H1 (cell line): ENCODE measurements around the gene SNX24. TPM values are rescaled to one million over a fixed set of nuclear protein-coding genes. Genes with fewer than 3 reads are reported as not detected.
A peak's percentile ranks its signal among the peaks of the same experiment; 100 is the strongest.

Source experiments
- CTCF ChIA-PET: fragments of 300-600 bp; sonication (Branson Sonifier 250); formaldehyde crosslinking; loops from one replicate; lab custom pipeline; 2021; ENCODE audit not compliant: partially characterized antibody; lab: Charles Lee
- POLR2A ChIA-PET: fragments of 300-600 bp; sonication (Branson Sonifier 250); formaldehyde crosslinking; loops from one replicate; lab custom pipeline; 2021; ENCODE audit warnings: inconsistent platforms; ENCODE audit not compliant: partially characterized antibody; lab: Charles Lee
- DNase-seq, 2 experiments: peaks; one replicate each; pipeline versions ENCODE4 v3.0.0 to v3.0.0-alpha.2; 2010 to 2022; ENCODE audit warnings: low spot score in 2 of 2, low read depth in 1 of 2, mixed read lengths in 1 of 2
- FAIRE-seq: peaks from 2 replicates; lab custom pipeline; 2011; peaks lifted over from hg19 to GRCh38; lab: Jason Lieb, UNC
- H2AFZ ChIP-seq: 2 replicates; pipeline ENCODE4 v1.8.1; 2012; ENCODE audit warnings: low read length, inconsistent platforms
- H2AK5ac ChIP-seq: 2 replicates; pipeline ENCODE4 v1.6.1; 2013; ENCODE audit warnings: low read depth, low read length
- H2BK120ac ChIP-seq: replicated peaks from 2 replicates; pipeline ENCODE3; 2013; ENCODE audit warnings: low read depth, low read length, inconsistent platforms
- H2BK12ac ChIP-seq: 2 replicates; pipeline ENCODE4 v1.6.1; 2013; ENCODE audit warnings: low read depth, low read length
- H2BK15ac ChIP-seq: 2 replicates; pipeline ENCODE4 v1.6.1; 2013; ENCODE audit warnings: low read length
- H2BK20ac ChIP-seq: 2 replicates; pipeline ENCODE4 v1.6.1; 2013; ENCODE audit warnings: low read length
- H2BK5ac ChIP-seq: 2 replicates; pipeline ENCODE4 v1.6.1; 2013; ENCODE audit warnings: low read depth, low read length
- H3K14ac ChIP-seq: 2 replicates; pipeline ENCODE4 v1.6.1; 2013; ENCODE audit warnings: inconsistent platforms; ENCODE audit not compliant: insufficient read length
- H3K18ac ChIP-seq: 2 replicates; pipeline ENCODE4 v1.6.1; 2013; ENCODE audit warnings: low read length; ENCODE audit errors: extremely low read depth
- H3K23ac ChIP-seq: 2 replicates; pipeline ENCODE4 v1.6.1; 2013; ENCODE audit warnings: inconsistent platforms; ENCODE audit not compliant: insufficient read length
- H3K23me2 ChIP-seq: 2 replicates; pipeline ENCODE4 v1.6.1; 2013; ENCODE audit warnings: low read depth, low read length
- H3K27ac ChIP-seq: 2 replicates; pipeline ENCODE4 v1.6.1; 2011; ENCODE audit warnings: low read depth, low read length, inconsistent platforms
- H3K27me3 ChIP-seq, 4 experiments: replicated peaks in 1 of 4; 1 replicate in 1 of 4; 2 replicates in 3 of 4; pipeline versions ENCODE4 v1.6.1 to v1.8.1; 2011 to 2013; ENCODE audit warnings: low read length in 3 of 4, mild to moderate bottlenecking in 3 of 4, inconsistent platforms in 2 of 4, mixed read lengths in 2 of 4, moderate library complexity in 1 of 4; ENCODE audit not compliant: control insufficient read depth in 3 of 4, insufficient read depth in 3 of 4; ENCODE audit errors: extremely low read depth in 1 of 4
- H3K36me3 ChIP-seq, 4 experiments: 2 replicates each; pipeline versions ENCODE4 v1.6.1 to v1.8.1; 2011 to 2013; ENCODE audit warnings: mild to moderate bottlenecking in 4 of 4, low read length in 3 of 4, moderate library complexity in 2 of 4, control low read depth in 1 of 4, inconsistent platforms in 1 of 4; ENCODE audit not compliant: insufficient read depth in 4 of 4, control insufficient read depth in 2 of 4
- H3K4ac ChIP-seq: replicated peaks from 2 replicates; pipeline ENCODE3; 2013; ENCODE audit warnings: low read length, low read depth, mixed read lengths, inconsistent platforms; ENCODE audit not compliant: insufficient read length
- H3K4me1 ChIP-seq, 4 experiments: replicated peaks in 1 of 4; 1 replicate in 1 of 4; 2 replicates in 3 of 4; pipeline versions ENCODE4 v1.6.1 to v1.8.1; 2011 to 2013; ENCODE audit warnings: low read length in 3 of 4, inconsistent platforms in 2 of 4, mixed read lengths in 1 of 4; ENCODE audit not compliant: insufficient read depth in 4 of 4, control insufficient read depth in 3 of 4
- H3K4me2 ChIP-seq, 2 experiments: 2 replicates each; pipeline versions ENCODE4 v1.6.1 to v1.8.1; 2011 to 2013; ENCODE audit warnings: low read depth in 2 of 2, low read length in 2 of 2, control low read depth in 1 of 2, inconsistent platforms in 1 of 2, mild to moderate bottlenecking in 1 of 2; ENCODE audit not compliant: insufficient read depth in 1 of 2
- H3K4me3 ChIP-seq, 4 experiments: fragments of 200-600, 300-600 bp in 1 of 4; sonication (generic), shearing (Covaris generic), sonication (Bioruptor Twin) in 1 of 4; 2 replicates each; pipeline versions ENCODE4 v1.5.1 to v1.8.1; 2011 to 2016; ENCODE audit warnings: low read length in 4 of 4, low read depth in 3 of 4, control low read depth in 2 of 4, inconsistent platforms in 2 of 4, mild to moderate bottlenecking in 2 of 4, mixed read lengths in 1 of 4, moderate library complexity in 1 of 4; ENCODE audit not compliant: insufficient read depth in 2 of 4; ENCODE audit errors: extremely low read depth in 1 of 4
- H3K56ac ChIP-seq: replicated peaks from 2 replicates; pipeline ENCODE3; 2013; ENCODE audit warnings: low read depth, mild to moderate bottlenecking, mixed read lengths, low read length, inconsistent platforms; ENCODE audit not compliant: insufficient read length
- H3K79me1 ChIP-seq: 2 replicates; pipeline ENCODE4 v1.6.1; 2013; ENCODE audit warnings: low read depth, low read length, control low read depth
- H3K79me2 ChIP-seq, 2 experiments: 2 replicates each; pipeline versions ENCODE4 v1.6.1 to v1.8.1; 2012 to 2013; ENCODE audit warnings: low read length in 2 of 2, mild to moderate bottlenecking in 2 of 2, inconsistent platforms in 1 of 2; ENCODE audit not compliant: insufficient read depth in 2 of 2, control insufficient read depth in 1 of 2
- H3K9ac ChIP-seq, 4 experiments: replicated peaks in 1 of 4; 1 replicate in 1 of 4; 2 replicates in 3 of 4; pipeline versions ENCODE4 v1.6.1 to v1.8.1; 2011 to 2013; ENCODE audit warnings: low read depth in 3 of 4, low read length in 3 of 4, control low read depth in 2 of 4, mild to moderate bottlenecking in 2 of 4, moderate library complexity in 2 of 4, inconsistent platforms in 1 of 4; ENCODE audit errors: extremely low read depth in 1 of 4
- H3K9me3 ChIP-seq, 2 experiments: 2 replicates each; pipeline versions ENCODE4 v1.6.1 to v1.8.1; 2012 to 2013; ENCODE audit warnings: mild to moderate bottlenecking in 2 of 2, moderate library complexity in 2 of 2, control low read depth in 1 of 2, inconsistent platforms in 1 of 2, low read depth in 1 of 2, low read length in 1 of 2, mixed read lengths in 1 of 2; ENCODE audit not compliant: insufficient read depth in 2 of 2
- H4K20me1 ChIP-seq, 2 experiments: replicated peaks in 1 of 2; 2 replicates each; pipeline versions ENCODE3 to v1.8.1; 2011 to 2013; ENCODE audit warnings: inconsistent platforms in 2 of 2, low read length in 2 of 2, mild to moderate bottlenecking in 1 of 2; ENCODE audit not compliant: insufficient read depth in 2 of 2, control insufficient read depth in 1 of 2
- H4K5ac ChIP-seq: 2 replicates; pipeline ENCODE4 v1.6.1; 2013; ENCODE audit warnings: low read length, low read depth, mixed read lengths, inconsistent platforms; ENCODE audit not compliant: insufficient read length
- H4K8ac ChIP-seq: 2 replicates; pipeline ENCODE4 v1.8.0; 2013; ENCODE audit warnings: mild to moderate bottlenecking, moderate library complexity, low read length, inconsistent platforms; ENCODE audit not compliant: insufficient read depth; ENCODE audit errors: extremely low read depth
- H4K91ac ChIP-seq: replicated peaks from 2 replicates; pipeline ENCODE3; 2013; ENCODE audit warnings: low read length, mixed read lengths, inconsistent platforms; ENCODE audit not compliant: insufficient read length
- CTCF ChIP-seq, 3 experiments: IDR thresholded peaks; 1 replicate in 2 of 3; 2 replicates in 1 of 3; pipeline versions ENCODE4 v1.5.1 to v1.6.1; 2011; ENCODE audit warnings: low read length in 3 of 3, mild to moderate bottlenecking in 3 of 3, inconsistent platforms in 2 of 3, low read depth in 1 of 3, moderate library complexity in 1 of 3; ENCODE audit not compliant: insufficient read depth in 1 of 3; ENCODE audit errors: control extremely low read depth in 1 of 3
- RAD21 ChIP-seq, 2 experiments: IDR thresholded peaks in 1 of 2; conservative IDR thresholded peaks in 1 of 2; 2 replicates each; pipeline ENCODE4 v1.6.1; 2011; ENCODE audit warnings: low read depth in 2 of 2, low read length in 2 of 2, improper control_type of control experiment in 1 of 2, inconsistent platforms in 1 of 2, mild to moderate bottlenecking in 1 of 2, moderate library complexity in 1 of 2
- RNF2 ChIP-seq: fragments of 200-900, 300-1000 bp; sonication (generic); IDR thresholded peaks from 2 replicates; pipeline ENCODE4 v1.7.1; 2016; ENCODE audit warnings: borderline replicate concordance, low read depth, mild to moderate bottlenecking, antibody characterized with exemption, low read length; ENCODE audit not compliant: poor library complexity, severe bottlenecking; ENCODE audit errors: missing control alignments
- WGBS, 2 experiments: shearing (Covaris generic) in 1 of 2; methylation state at CpG; one replicate each; pipeline versions ENCODE4 v1.1.6 to v1.1.7; 2013 to 2015; ENCODE audit warnings: low lambda C conversion rate in 2 of 2, mixed read lengths in 2 of 2, inconsistent platforms in 1 of 2, low coverage in 1 of 2, missing lambda C conversion rate in 1 of 2; ENCODE audit not compliant: insufficient replicate concordance in 2 of 2, insufficient coverage in 1 of 2, insufficient read length in 1 of 2; ENCODE audit errors: extremely low coverage in 1 of 2, missing lambda C conversion rate in 1 of 2; 5-methylcytosine and 5-hydroxymethylcytosine counted together
- polyA plus RNA-seq, 7 experiments: library from polyadenylated mRNA; depleted of rRNA in 3 of 7; stranded (reverse) in 5 of 7; unstranded in 2 of 7; fragments of >200 nt in 5 of 7; fragments of 200-250 nt in 2 of 7; gene quantifications; 1 replicate in 5 of 7; 2 replicates in 1 of 7; 4 replicates in 1 of 7; pipeline versions ENCODE4 v1.2.1 to v1.2.3, GENCODE V29; 2011 to 2013; ENCODE audit warnings: missing spikeins in 2 of 7, mixed read lengths in 2 of 7
- total RNA-seq: library from RNA; stranded (reverse); fragmentation: NEBNext Ultra II Directional; extraction: Animal tissue kit (Norgen Biotek cat#: 25700); gene quantifications from 2 replicates; pipeline ENCODE4 v1.2.1, GENCODE V29; 2021

SNX24 gene
- total and polyA plus RNA-seq, 2 of the 8 experiments (the other 6 are each of a cell fraction or from before 2014, with no cell fraction given), result 7.3 to 14.3 TPM

GRCh38 chr5:122835681-122836080, 9.7 kb upstream of the SNX24 start:
- Histone ChIP-seq H3K79me2 (no peaks in the 10 kb centered on the region), H2BK12ac (no peak overlapping the region), H3K9me3 (no peaks in the 10 kb centered on the region), H3K23me2 (no peaks in the 10 kb centered on the region), H3K9ac (no peak overlapping the region), H4K91ac (no peak overlapping the region), H4K5ac (no peak overlapping the region), H3K4me3 (no peak overlapping the region), H4K8ac (no peak overlapping the region), H2BK15ac (no peak overlapping the region), H2AFZ (no peak overlapping the region), H2BK120ac (no peak overlapping the region), H2BK20ac (no peak overlapping the region), H3K36me3 (no peaks in the 10 kb centered on the region), H3K27ac (no peak overlapping the region), H3K79me1 (no peaks in the 10 kb centered on the region), H2BK5ac (no peak overlapping the region), H3K4me1 (no peaks in the 10 kb centered on the region), H3K4me2 (no peak overlapping the region), H2AK5ac (no peak overlapping the region), H4K20me1 (no peaks in the 10 kb centered on the region), H3K18ac (no peak overlapping the region), H3K14ac (no peak overlapping the region), H3K23ac (no peak overlapping the region), H3K27me3 (no peaks in the 10 kb centered on the region), H3K4ac (no peak overlapping the region), H3K56ac (no peak overlapping the region)
- DNase-seq (no peak), FAIRE-seq (no peak)
- CTCF ChIA-PET, result interaction anchor here (1.1 kb wide), 1 partner anchor 120 kb away, joined by 4 read pairs; no protein-coding TSS in a partner anchor
- 97% methylated on average over 1 of the region's 1 CpG; no CpG with 5 or more reads in 1 of the 2 experiments for WGBS, 2 experiments
- POLR2A ChIA-PET, result no interaction called here
- TF ChIP-seq CTCF (IDR thresholded peaks at IDR 0.05; ENCODE audit: control extremely low read depth in 1 of 3, insufficient read depth in 1 of 3, low read depth in 1 of 3, low read length in 3 of 3) (peak in 1 of 3 experiments; percentile 6; a peak in 1 of 4 replicates), RAD21 (IDR thresholded peaks at IDR 0.05 in 1 of 2, conservative IDR thresholded peaks at IDR 0.05 in 1 of 2; ENCODE audit: low read depth in 2 of 2, low read length in 2 of 2) (0 out of 4 replicates have a peak, but pooled peaks have one; percentile 11 to 13), RNF2 (no peak)
